NK-92 treated with Interleukin-12 subunit alpha and Interleukin-12 subunit beta, amount 100 ng/mL, for 24 hours (cell line): Measurements from ENCODE around the gene COL11A1.
"Not testable (repeated sequence)": the region's sequence is repeated elsewhere in the genome, so short reads cannot be mapped to it uniquely, and the experiment has no call there.

Experiments used
- DNase-seq: peaks from one replicate; lab custom pipeline; 2025; lab: John Stamatoyannopoulos, UW

Gene COL11A1

DNA sequence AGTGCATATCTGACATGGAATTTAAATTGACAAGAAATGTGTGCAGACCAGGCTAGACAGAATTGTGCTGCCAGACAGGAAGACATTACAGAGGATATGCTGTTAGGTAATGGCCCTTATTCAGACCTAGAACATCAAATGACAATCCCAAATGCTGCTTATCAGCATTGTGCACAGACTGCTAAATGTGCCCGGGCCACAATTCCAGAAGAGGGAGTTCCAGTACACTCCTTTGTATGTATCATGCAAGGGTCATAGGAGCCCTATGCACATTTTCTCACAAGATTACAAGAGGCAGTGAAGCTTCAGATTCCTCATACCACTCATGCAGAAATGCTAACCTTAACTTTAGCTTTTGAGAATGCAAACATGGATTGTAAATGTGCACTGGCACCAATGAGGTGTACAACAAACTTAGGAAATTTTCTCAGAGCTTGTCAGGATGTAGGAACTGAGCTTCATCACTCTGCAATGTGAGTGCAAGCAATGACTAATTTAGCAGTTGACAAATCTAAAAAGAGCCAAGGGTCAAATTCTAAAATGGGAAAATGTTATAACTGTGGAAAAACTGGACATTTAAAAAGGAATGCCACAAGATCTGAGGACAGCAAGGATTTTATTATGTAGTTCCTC lies 273.5 kb downstream of the COL11A1 start:
- no peak for DNase-seq

DNA sequence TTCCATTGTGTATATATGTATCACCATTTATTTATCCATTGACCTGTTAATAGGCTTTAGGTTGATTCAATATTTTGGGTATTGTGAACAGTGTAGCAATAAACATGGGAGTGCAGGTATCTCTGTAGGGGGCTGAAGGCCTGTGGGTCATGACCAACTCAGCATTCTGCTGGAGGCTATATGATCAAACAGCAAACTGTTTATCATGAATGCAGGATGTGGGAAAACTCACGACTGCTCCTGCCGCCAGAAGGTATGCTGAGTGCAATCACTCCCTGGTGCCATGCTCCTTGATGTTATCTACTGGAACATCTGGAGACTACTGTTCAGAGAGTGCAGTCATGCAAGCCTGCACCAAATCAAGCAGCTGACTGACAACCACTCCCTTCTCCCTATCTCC lies 275.2 kb downstream of the COL11A1 start:
- no peak for DNase-seq

DNA sequence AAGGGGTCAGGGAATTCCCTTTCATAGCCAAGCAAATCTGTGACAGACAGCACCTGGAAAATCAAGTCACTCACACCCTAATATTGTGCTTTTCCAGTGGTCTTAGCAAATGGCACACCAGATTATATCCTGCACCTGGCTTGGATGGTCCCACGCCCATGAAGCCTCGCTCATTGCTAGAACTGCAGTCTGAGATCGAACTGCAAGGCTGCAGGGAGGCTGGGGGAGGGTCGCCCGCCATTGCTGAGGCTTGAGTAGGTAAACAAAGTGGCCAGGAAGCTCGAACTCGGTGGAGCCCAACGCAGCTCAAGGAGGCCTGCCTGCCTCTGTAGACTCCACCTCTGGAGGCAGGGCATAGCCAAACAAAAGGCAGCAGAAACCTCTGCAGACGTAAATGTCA lies 281.6 kb downstream of the COL11A1 start:
- not testable (repeated sequence) for DNase-seq
